GM12878 (cell line): ENCODE results near the gene CCL25. TPM values are rescaled to one million over a fixed set of nuclear protein-coding genes. Genes with fewer than 3 reads are reported as not detected.

Experiments used
- ATAC-seq: fragments of 200-7000 bp; cut with Tn5 transposase; 3 replicates; pipeline ENCODE4 v1.9.1; 2020; ENCODE audit warnings: mild to moderate bottlenecking, moderate library complexity
- BruUV-seq: library from RNA; stranded (reverse); fragments of 400-500 nt; replicated peaks from 2 replicates; lab custom pipeline; 2021; lab: Mats Ljungman, UMichigan
- CTCF ChIA-PET: fragments of 300-600 bp; sonication (Branson Sonifier 250); formaldehyde crosslinking; extraction: SDS; loops from one replicate; lab custom pipeline; 2021; ENCODE audit warnings: inconsistent platforms; lab: Yijun Ruan, JAX
- POLR2A ChIA-PET: fragments of 350-600 bp; formaldehyde crosslinking; extraction: SDS; loops from one replicate; lab custom pipeline; 2021; ENCODE audit warnings: inconsistent platforms; lab: Charles Lee
- RAD21 ChIA-PET: fragments of 300-600 bp; sonication (Branson Sonifier 250); formaldehyde crosslinking; loops from one replicate; lab custom pipeline; 2023; ENCODE audit warnings: antibody characterized with exemption; ENCODE audit not compliant: unreplicated experiment; lab: Charles Lee
- SMC1A ChIA-PET: fragments of 300-600 bp; sonication (Branson Sonifier 250); formaldehyde crosslinking; loops from one replicate; lab custom pipeline; 2023; ENCODE audit not compliant: unreplicated experiment, uncharacterized antibody; lab: Charles Lee
- DNase-seq: peaks from one replicate; pipeline ENCODE4 v3.0.0-alpha.2; 2011; ENCODE audit warnings: low read depth, low spot score
- FAIRE-seq: peaks from 3 replicates; lab custom pipeline; 2011; peaks lifted over from hg19 to GRCh38; lab: Jason Lieb, UNC
- H2AFZ ChIP-seq: 2 replicates; pipeline ENCODE4 v1.6.0; 2011; ENCODE audit warnings: low read depth, low read length, control low read depth; ENCODE audit not compliant: control insufficient read depth
- H3K27ac ChIP-seq: 2 replicates; pipeline ENCODE4 v1.5.1; 2011; ENCODE audit warnings: control low read depth; ENCODE audit not compliant: control insufficient read depth, insufficient read depth
- H3K27me3 ChIP-seq, 2 experiments: replicated peaks in 1 of 2; 2 replicates each; pipeline versions ENCODE4 v1.6.0 to v1.6.1; 2011; ENCODE audit warnings: low read length in 1 of 2; ENCODE audit not compliant: control insufficient read depth in 2 of 2, insufficient read depth in 2 of 2
- H3K36me3 ChIP-seq, 2 experiments: 2 replicates each; pipeline ENCODE4 v1.5.1; 2011; ENCODE audit warnings: low read length in 1 of 2; ENCODE audit not compliant: control insufficient read depth in 2 of 2, insufficient read depth in 2 of 2
- H3K4me1 ChIP-seq: 2 replicates; pipeline ENCODE4 v1.6.1; 2011; ENCODE audit warnings: mild to moderate bottlenecking, low read length, moderate library complexity, mixed read lengths; ENCODE audit not compliant: control insufficient read depth, insufficient read depth
- H3K4me2 ChIP-seq: 2 replicates; pipeline ENCODE4 v1.6.0; 2011; ENCODE audit warnings: control low read depth; ENCODE audit not compliant: control insufficient read depth, insufficient read depth
- H3K4me3 ChIP-seq: fragments of 200-600 bp; sonication (generic); 2 replicates; pipeline ENCODE4 v1.5.1; 2016
- H3K79me2 ChIP-seq: 2 replicates; pipeline ENCODE4 v1.6.0; 2011; ENCODE audit warnings: low read length; ENCODE audit not compliant: control insufficient read depth, insufficient read depth
- H3K9ac ChIP-seq: 2 replicates; pipeline ENCODE4 v1.8.0; 2011; ENCODE audit warnings: low read length, control low read depth, mixed read lengths; ENCODE audit not compliant: control insufficient read depth, insufficient read depth
- H3K9me3 ChIP-seq: replicated peaks from 3 replicates; pipeline ENCODE4 v1.5.1; 2011; ENCODE audit warnings: mild to moderate bottlenecking, low read length; ENCODE audit not compliant: control insufficient read depth, insufficient read depth
- H4K20me1 ChIP-seq: 2 replicates; pipeline ENCODE4 v1.6.0; 2011; ENCODE audit not compliant: control insufficient read depth, insufficient read depth
- BCL11A ChIP-seq: IDR thresholded peaks from 2 replicates; pipeline ENCODE4 v1.6.1; 2011; ENCODE audit warnings: low read depth, low read length
- CBX3 ChIP-seq: fragments of 200-600 bp; sonication (generic); IDR thresholded peaks from 2 replicates; pipeline ENCODE4 v1.6.1; 2016; ENCODE audit warnings: low read depth, borderline replicate concordance
- ETV6 ChIP-seq, 2 experiments: fragments of 450-650 bp in 1 of 2; IDR thresholded peaks in 1 of 2; conservative IDR thresholded peaks in 1 of 2; 2 replicates each; pipeline ENCODE4 v1.6.1; 2014; ENCODE audit warnings: antibody characterized with exemption in 1 of 2, borderline replicate concordance in 1 of 2, low read depth in 1 of 2, mild to moderate bottlenecking in 1 of 2, moderate library complexity in 1 of 2
- FOXK2 ChIP-seq: fragments of 450-650 bp; IDR thresholded peaks from 2 replicates; pipeline ENCODE4 v1.6.1; 2017; ENCODE audit warnings: mild to moderate bottlenecking, moderate library complexity
- FOXM1 ChIP-seq: IDR thresholded peaks from 2 replicates; pipeline ENCODE4 v1.6.1; 2012; ENCODE audit warnings: low read depth, mild to moderate bottlenecking, inconsistent platforms, low read length, moderate library complexity
- MEF2B ChIP-seq: fragments of 450-650 bp; IDR thresholded peaks from 2 replicates; pipeline ENCODE4 v1.6.1; 2018; ENCODE audit warnings: mild to moderate bottlenecking, moderate library complexity; ENCODE audit not compliant: partially characterized antibody, poor library complexity, severe bottlenecking
- MYC ChIP-seq: IDR thresholded peaks from 2 replicates; pipeline ENCODE4 v1.6.1; 2011; ENCODE audit warnings: mild to moderate bottlenecking, low read length, moderate library complexity, inconsistent platforms; ENCODE audit not compliant: insufficient read depth, insufficient replicate concordance, insufficient read length, severe bottlenecking
- SREBF1 ChIP-seq: IDR thresholded peaks from 2 replicates; pipeline ENCODE4 v1.6.1; 2012; ENCODE audit warnings: mild to moderate bottlenecking, low read length
- TAF1 ChIP-seq: IDR thresholded peaks from 2 replicates; pipeline ENCODE4 v1.6.1; 2011; ENCODE audit warnings: mild to moderate bottlenecking, low read depth, low read length, borderline replicate concordance
- TBL1XR1 ChIP-seq: IDR thresholded peaks from 2 replicates; pipeline ENCODE4 v1.6.1; 2012; ENCODE audit warnings: low read depth, low read length, improper control_type of control experiment
- WGBS: methylation state at CpG from one replicate; pipeline ENCODE4 v1.1.6; 2016; ENCODE audit warnings: low lambda C conversion rate; ENCODE audit not compliant: insufficient replicate concordance, insufficient coverage; ENCODE audit errors: missing lambda C conversion rate; 5-methylcytosine and 5-hydroxymethylcytosine counted together
- in situ Hi-C: fragments of 300-500 bp; cut with MboI; formaldehyde crosslinking; loops from 9 replicates; pipeline ENCODE4 v1.14.3; 2018; ENCODE audit warnings: mixed read lengths
- intact Hi-C: fragments of 100-400 bp; cut with micrococcal nuclease; formaldehyde crosslinking; loops from one replicate; pipeline ENCODE4 v1.14.2; 2022; ENCODE audit not compliant: unreplicated experiment
- polyA plus RNA-seq, 11 experiments: library from polyadenylated mRNA; depleted of rRNA in 4 of 11; unstranded in 6 of 11; stranded (reverse) in 5 of 11; fragments of >200 nt; fragmentation: Nextera tagmentation in 4 of 11; fragmentation: Illumina TruSeq in 1 of 11; extraction: Ambion mirVana in 4 of 11; extraction: Trizol in 1 of 11; gene quantifications; 1 replicate in 1 of 11; 2 replicates in 10 of 11; pipeline versions ENCODE4 v1.2.1 to v1.2.3, GENCODE V29; 2011 to 2016; ENCODE audit warnings: inconsistent platforms in 2 of 11, missing spikeins in 2 of 11, low read depth in 1 of 11
- total RNA-seq, 4 experiments: library from RNA; depleted of rRNA in 3 of 4; stranded (reverse); fragments of >200 nt in 3 of 4; fragmentation: Illumina TruSeq in 1 of 4; extraction: Trizol in 1 of 4; gene quantifications; 2 replicates each; pipeline versions ENCODE4 v1.2.1 to v1.2.3, GENCODE V29; 2013 to 2021
- TF ChIP-seq, protein P1 (sequence below): fragments of 450-650 bp; formaldehyde crosslinking; IDR thresholded peaks from 2 replicates; pipeline ENCODE4 v1.5.0; 2022; ENCODE audit warnings: mild to moderate bottlenecking, missing genetic modification characterization
- TF ChIP-seq, protein P2 (sequence below): fragments of 450-650 bp; IDR thresholded peaks from 2 replicates; pipeline ENCODE4 v1.6.1; 2016; ENCODE audit warnings: mild to moderate bottlenecking
- TF ChIP-seq, protein P3 (sequence below): fragments of 450-650 bp; IDR thresholded peaks from 2 replicates; pipeline ENCODE4 v1.6.1; 2017; ENCODE audit warnings: mild to moderate bottlenecking, moderate library complexity

The CCL25 gene
- total and polyA plus RNA-seq, 10 of the 15 experiments (the other 5 are each of a cell fraction or from before 2014, with no cell fraction given), result 0.53 to 12.0 (median 8.3) TPM

DNA sequence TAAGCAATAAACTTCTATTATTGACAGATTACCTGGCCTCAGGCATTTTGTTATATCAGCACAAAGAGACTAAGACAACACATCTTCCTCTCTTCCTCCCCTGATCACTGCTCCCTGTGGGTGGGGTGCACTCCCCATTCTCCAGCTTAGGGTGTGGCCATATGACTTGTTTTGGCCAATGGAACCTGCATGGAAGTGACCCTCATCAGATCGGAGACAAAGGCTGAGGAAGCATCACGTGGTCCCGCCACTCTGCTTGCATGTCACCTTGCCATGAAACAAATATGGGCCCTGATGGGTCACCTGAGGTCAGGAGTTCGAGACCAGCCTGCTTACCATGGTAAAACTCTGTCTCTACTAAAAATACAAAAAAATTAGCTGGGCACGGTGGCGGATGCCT is 13.7 kb upstream of the CCL25 start (continued):
- TF ChIP-seq, protein P1, sequence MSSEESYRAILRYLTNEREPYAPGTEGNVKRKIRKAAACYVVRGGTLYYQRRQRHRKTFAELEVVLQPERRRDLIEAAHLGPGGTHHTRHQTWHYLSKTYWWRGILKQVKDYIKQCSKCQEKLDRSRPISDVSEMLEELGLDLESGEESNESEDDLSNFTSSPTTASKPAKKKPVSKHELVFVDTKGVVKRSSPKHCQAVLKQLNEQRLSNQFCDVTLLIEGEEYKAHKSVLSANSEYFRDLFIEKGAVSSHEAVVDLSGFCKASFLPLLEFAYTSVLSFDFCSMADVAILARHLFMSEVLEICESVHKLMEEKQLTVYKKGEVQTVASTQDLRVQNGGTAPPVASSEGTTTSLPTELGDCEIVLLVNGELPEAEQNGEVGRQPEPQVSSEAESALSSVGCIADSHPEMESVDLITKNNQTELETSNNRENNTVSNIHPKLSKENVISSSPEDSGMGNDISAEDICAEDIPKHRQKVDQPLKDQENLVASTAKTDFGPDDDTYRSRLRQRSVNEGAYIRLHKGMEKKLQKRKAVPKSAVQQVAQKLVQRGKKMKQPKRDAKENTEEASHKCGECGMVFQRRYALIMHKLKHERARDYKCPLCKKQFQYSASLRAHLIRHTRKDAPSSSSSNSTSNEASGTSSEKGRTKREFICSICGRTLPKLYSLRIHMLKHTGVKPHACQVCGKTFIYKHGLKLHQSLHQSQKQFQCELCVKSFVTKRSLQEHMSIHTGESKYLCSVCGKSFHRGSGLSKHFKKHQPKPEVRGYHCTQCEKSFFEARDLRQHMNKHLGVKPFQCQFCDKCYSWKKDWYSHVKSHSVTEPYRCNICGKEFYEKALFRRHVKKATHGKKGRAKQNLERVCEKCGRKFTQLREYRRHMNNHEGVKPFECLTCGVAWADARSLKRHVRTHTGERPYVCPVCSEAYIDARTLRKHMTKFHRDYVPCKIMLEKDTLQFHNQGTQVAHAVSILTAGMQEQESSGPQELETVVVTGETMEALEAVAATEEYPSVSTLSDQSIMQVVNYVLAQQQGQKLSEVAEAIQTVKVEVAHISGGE (CRISPR knock-in tag), result no peak
- TF ChIP-seq MEF2B (no peak), ETV6 (conservative IDR thresholded peaks at IDR 0.05 in 1 of 2, IDR thresholded peaks at IDR 0.05 in 1 of 2; ENCODE audit: borderline replicate concordance in 1 of 2, low read depth in 1 of 2) (no peak), FOXM1 (no peak), SREBF1 (no peak), TAF1 (no peak), BCL11A (no peak)

DNA sequence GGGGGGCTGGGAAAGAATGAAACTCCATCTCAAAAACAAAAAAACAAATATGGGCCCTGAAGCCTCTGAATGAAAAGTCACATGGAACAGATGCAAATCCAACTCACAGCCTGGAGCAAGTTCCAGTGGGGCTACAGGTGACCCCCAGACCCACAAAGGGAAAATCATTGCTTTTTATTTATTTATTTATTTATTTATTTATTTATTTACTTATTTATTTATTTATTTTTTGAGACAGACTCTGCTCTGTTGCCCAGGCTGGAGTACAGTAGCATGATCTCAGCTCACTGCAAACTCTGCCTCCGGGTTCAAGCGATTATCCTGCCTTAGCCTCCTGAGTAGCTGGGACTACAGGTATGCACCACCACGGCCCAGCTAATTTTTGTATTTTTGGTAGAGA is 13.3 kb upstream of the CCL25 start:
- Histone ChIP-seq H3K9ac (no peak overlapping the region), H3K27ac (no peak overlapping the region), H3K36me3 (no peaks in the 10 kb centered on the region), H3K4me3 (no peak overlapping the region), H3K9me3 (no peaks in the 10 kb centered on the region), H3K79me2 (no peaks in the 10 kb centered on the region), H3K4me2 (no peak overlapping the region), H4K20me1 (no peaks in the 10 kb centered on the region), H3K4me1 (no peaks in the 10 kb centered on the region), H2AFZ (no peak overlapping the region), H3K27me3 (no peaks in the 10 kb centered on the region)
- ChIA-PET POLR2A (no interaction called here), SMC1A (no interaction called here), RAD21 (no interaction called here), CTCF (no interaction called here)
- ATAC-seq (no peak), FAIRE-seq (no peak), DNase-seq (no peak)
- no TSS peak for BruUV-seq
- 78% methylated on average over 3 of the region's 3 CpGs for WGBS
- in situ Hi-C loops, result no loop called here
- intact Hi-C loops, result no loop called here
- TF ChIP-seq, protein P2, sequence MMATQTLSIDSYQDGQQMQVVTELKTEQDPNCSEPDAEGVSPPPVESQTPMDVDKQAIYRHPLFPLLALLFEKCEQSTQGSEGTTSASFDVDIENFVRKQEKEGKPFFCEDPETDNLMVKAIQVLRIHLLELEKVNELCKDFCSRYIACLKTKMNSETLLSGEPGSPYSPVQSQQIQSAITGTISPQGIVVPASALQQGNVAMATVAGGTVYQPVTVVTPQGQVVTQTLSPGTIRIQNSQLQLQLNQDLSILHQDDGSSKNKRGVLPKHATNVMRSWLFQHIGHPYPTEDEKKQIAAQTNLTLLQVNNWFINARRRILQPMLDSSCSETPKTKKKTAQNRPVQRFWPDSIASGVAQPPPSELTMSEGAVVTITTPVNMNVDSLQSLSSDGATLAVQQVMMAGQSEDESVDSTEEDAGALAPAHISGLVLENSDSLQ, result no peak
- TF ChIP-seq MYC, result no peak
- no peak for TF ChIP-seq FOXK2
- TF ChIP-seq TBL1XR1, result no peak
- TF ChIP-seq, protein P3, sequence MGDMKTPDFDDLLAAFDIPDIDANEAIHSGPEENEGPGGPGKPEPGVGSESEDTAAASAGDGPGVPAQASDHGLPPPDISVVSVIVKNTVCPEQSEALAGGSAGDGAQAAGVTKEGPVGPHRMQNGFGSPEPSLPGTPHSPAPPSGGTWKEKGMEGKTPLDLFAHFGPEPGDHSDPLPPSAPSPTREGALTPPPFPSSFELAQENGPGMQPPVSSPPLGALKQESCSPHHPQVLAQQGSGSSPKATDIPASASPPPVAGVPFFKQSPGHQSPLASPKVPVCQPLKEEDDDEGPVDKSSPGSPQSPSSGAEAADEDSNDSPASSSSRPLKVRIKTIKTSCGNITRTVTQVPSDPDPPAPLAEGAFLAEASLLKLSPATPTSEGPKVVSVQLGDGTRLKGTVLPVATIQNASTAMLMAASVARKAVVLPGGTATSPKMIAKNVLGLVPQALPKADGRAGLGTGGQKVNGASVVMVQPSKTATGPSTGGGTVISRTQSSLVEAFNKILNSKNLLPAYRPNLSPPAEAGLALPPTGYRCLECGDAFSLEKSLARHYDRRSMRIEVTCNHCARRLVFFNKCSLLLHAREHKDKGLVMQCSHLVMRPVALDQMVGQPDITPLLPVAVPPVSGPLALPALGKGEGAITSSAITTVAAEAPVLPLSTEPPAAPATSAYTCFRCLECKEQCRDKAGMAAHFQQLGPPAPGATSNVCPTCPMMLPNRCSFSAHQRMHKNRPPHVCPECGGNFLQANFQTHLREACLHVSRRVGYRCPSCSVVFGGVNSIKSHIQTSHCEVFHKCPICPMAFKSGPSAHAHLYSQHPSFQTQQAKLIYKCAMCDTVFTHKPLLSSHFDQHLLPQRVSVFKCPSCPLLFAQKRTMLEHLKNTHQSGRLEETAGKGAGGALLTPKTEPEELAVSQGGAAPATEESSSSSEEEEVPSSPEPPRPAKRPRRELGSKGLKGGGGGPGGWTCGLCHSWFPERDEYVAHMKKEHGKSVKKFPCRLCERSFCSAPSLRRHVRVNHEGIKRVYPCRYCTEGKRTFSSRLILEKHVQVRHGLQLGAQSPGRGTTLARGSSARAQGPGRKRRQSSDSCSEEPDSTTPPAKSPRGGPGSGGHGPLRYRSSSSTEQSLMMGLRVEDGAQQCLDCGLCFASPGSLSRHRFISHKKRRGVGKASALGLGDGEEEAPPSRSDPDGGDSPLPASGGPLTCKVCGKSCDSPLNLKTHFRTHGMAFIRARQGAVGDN, result no peak
- no peak for TF ChIP-seq CBX3
